Testis (tissue), 2 donors: Measurements from ENCODE around the gene RAB36.

ENCODE experiments used
- CTCF ChIP-seq, 3 experiments: fragments of 450-650 bp in 2 of 3; fragments of 200-600 bp in 1 of 3; sonication (generic) in 1 of 3; IDR thresholded peaks; one replicate each; pipeline ENCODE4 v1.5.1; 2016 to 2019; ENCODE audit warnings: antibody characterized with exemption in 3 of 3, mild to moderate bottlenecking in 2 of 3, moderate library complexity in 1 of 3
- POLR2A ChIP-seq: fragments of 450-650 bp; IDR thresholded peaks from one replicate; pipeline ENCODE4 v1.6.1; 2017; ENCODE audit warnings: antibody characterized with exemption, mild to moderate bottlenecking, moderate library complexity

- TF ChIP-seq POLR2A (no peak), CTCF (IDR thresholded peaks at IDR 0.05) (no peak)
These were observed 50.9 kb downstream of the RAB36 start for GRCh38 chr22:23196165-23196564.
